Neural progenitor cell (in vitro differentiated cells): ENCODE data around the gene DHRS3.

Experiments
- EZH2 ChIP-seq: fragments of 200-600 bp; sonication (generic); IDR thresholded peaks from 2 replicates; pipeline ENCODE4 v1.6.1; 2017; ENCODE audit warnings: antibody characterized with exemption, mild to moderate bottlenecking, moderate library complexity
- EZH2phosphoT487 ChIP-seq: fragments of 200-600 bp; sonication (generic); IDR thresholded peaks from 2 replicates; pipeline ENCODE4 v1.6.1; 2017; ENCODE audit warnings: antibody characterized with exemption
- TF ChIP-seq, protein P1 (sequence below): fragments of 200-600 bp; sonication (generic); IDR thresholded peaks from 2 replicates; pipeline ENCODE4 v1.5.1; 2017; ENCODE audit warnings: antibody characterized with exemption, mild to moderate bottlenecking

DNA sequence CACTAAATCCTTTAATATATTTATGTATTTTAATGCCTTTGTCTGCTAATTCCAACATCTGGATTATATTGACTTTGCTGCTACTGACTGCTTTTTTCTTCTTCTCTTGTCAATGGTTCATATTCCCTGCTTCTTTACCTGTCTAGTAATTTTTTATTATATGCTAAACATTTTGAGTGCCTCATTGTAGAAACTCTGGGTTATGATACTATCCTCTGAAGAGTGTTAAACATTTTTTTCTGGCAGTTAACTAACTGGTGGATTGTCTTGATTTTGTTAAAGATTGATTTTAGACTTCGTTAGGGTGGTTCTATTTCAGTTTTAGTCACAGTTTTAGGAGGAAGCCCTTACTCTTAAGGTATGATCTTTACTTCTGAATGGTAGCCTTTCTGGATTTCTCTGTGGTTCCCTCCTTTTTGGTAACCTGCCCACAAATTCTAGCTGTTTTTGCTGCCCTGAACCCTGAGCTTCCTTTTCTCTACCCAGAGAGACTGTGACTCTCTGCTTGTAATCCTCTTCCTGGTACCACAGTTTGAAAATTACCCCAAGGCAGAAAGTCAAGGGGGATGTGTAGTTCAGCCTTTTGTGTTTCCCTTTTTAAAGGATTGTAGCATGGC is 81.9 kb downstream of the DHRS3 start:
- TF ChIP-seq EZH2 (no peak), EZH2phosphoT487 (no peak)
- TF ChIP-seq, protein P1, sequence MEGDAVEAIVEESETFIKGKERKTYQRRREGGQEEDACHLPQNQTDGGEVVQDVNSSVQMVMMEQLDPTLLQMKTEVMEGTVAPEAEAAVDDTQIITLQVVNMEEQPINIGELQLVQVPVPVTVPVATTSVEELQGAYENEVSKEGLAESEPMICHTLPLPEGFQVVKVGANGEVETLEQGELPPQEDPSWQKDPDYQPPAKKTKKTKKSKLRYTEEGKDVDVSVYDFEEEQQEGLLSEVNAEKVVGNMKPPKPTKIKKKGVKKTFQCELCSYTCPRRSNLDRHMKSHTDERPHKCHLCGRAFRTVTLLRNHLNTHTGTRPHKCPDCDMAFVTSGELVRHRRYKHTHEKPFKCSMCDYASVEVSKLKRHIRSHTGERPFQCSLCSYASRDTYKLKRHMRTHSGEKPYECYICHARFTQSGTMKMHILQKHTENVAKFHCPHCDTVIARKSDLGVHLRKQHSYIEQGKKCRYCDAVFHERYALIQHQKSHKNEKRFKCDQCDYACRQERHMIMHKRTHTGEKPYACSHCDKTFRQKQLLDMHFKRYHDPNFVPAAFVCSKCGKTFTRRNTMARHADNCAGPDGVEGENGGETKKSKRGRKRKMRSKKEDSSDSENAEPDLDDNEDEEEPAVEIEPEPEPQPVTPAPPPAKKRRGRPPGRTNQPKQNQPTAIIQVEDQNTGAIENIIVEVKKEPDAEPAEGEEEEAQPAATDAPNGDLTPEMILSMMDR = no peak
